Measurements from ENCODE around the gene COG3.

DNA sequence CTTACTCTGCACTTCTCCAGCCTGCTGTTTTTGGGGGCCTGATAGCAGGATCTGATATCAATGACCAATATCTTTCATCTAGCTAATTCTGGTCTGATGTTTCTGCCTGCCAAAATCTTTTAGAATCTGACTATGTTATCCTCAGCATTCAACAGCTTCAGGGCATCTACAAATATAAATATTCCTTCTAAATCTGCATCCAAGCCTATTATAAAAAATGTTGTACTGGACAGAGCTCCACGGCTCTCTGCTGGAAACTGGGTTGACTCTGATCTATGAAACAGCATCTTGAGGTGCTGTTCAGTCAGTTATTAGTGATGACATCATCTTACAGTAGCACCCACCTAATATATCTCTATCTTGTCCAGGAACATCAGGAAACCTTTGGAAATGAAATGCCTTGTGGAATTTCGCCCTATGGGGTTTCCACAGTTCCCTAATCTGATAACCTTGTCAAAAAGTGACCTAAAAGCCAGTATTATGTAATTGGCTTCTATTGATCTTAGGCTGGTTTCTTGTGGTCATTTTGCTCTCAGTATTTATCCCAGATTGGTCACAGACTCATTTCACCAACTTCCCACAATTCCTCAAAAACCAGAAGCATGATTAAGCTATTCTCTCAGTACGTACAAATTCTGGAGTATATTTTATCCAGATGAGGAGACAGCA lies 117.8 kb downstream of the COG3 start:
- TF ChIP-seq POLR2AphosphoS5 (IDR thresholded peaks at IDR 0.05; ENCODE audit: low read depth, low read length), result no peak
- no peak for TF ChIP-seq POLR2A (IDR thresholded peaks at IDR 0.05; ENCODE audit: low read depth, low read length)
- no peak for TF ChIP-seq TAF1 (IDR thresholded peaks at IDR 0.05; ENCODE audit: low read depth, low read length)
